HG02678 (cell line): ENCODE data around the gene FAM149B1.

Experiments
- ATAC-seq: cut with Tn5 transposase; IDR thresholded peaks from one replicate; pipeline ENCODE4 v1.9.1; 2021; ENCODE audit warnings: mild to moderate bottlenecking, moderate library complexity; ENCODE audit not compliant: unreplicated experiment

FAM149B1 gene

GRCh38 chr10:73172867-73173266 is 4.9 kb downstream of the FAM149B1 start:
- no peak for ATAC-seq

GRCh38 chr10:73174148-73174925 is 6.4 kb downstream of the FAM149B1 start:
- ATAC-seq = no peak

- no peak for ATAC-seq
Observed at GRCh38 chr10:73182568-73182967, 14.6 kb downstream of the FAM149B1 start.

GRCh38 chr10:73183667-73184281 is 15.9 kb downstream of the FAM149B1 start:
- ATAC-seq = no peak

GRCh38 chr10:73186266-73186665 is 18.3 kb downstream of the FAM149B1 start:
- no peak for ATAC-seq

GRCh38 chr10:73190188-73190587 is 22.3 kb downstream of the FAM149B1 start:
- ATAC-seq = no peak

GRCh38 chr10:73205081-73205480 is 37.2 kb downstream of the FAM149B1 start:
- no peak for ATAC-seq

- no peak for ATAC-seq
Observed at GRCh38 chr10:73205890-73206289, 38.0 kb downstream of the FAM149B1 start.

GRCh38 chr10:73206385-73206784 is 38.5 kb downstream of the FAM149B1 start:
- ATAC-seq = no peak

GRCh38 chr10:73207883-73208282 is 40.0 kb downstream of the FAM149B1 start:
- no peak for ATAC-seq

GRCh38 chr10:73209705-73210104 is 41.8 kb downstream of the FAM149B1 start:
- no peak for ATAC-seq

- ATAC-seq = no peak
Observed at GRCh38 chr10:73210395-73211105, 42.6 kb downstream of the FAM149B1 start.

GRCh38 chr10:73211106-73211811 is 43.3 kb downstream of the FAM149B1 start:
- ATAC-seq = no peak

GRCh38 chr10:73215749-73216148 is 47.8 kb downstream of the FAM149B1 start:
- ATAC-seq = no peak

GRCh38 chr10:73217628-73218027 is 49.7 kb downstream of the FAM149B1 start:
- ATAC-seq = no peak

- ATAC-seq = no peak
Observed at GRCh38 chr10:73218431-73219191, 50.7 kb downstream of the FAM149B1 start.

GRCh38 chr10:73219384-73219783 is 51.5 kb downstream of the FAM149B1 start:
- no peak for ATAC-seq

- no peak for ATAC-seq
Observed at GRCh38 chr10:73220989-73221388, 53.1 kb downstream of the FAM149B1 start.

- no peak for ATAC-seq
Observed at GRCh38 chr10:73225518-73225917, 57.6 kb downstream of the FAM149B1 start.

- ATAC-seq = no peak
Observed at GRCh38 chr10:73226663-73227062, 58.7 kb downstream of the FAM149B1 start.

- no peak for ATAC-seq
Observed at GRCh38 chr10:73228247-73228646, 60.3 kb downstream of the FAM149B1 start.
